H1 (cell line): ENCODE results near the gene SCAMP5. TPM values are rescaled to one million over a fixed set of nuclear protein-coding genes. Genes with fewer than 3 reads are reported as not detected.

Source experiments
- E2F6 ChIP-seq: IDR thresholded peaks from 2 replicates; pipeline ENCODE4 v1.6.1; 2012; ENCODE audit warnings: inconsistent platforms
- JUND ChIP-seq: IDR thresholded peaks from 2 replicates; pipeline ENCODE4 v1.6.1; 2011; ENCODE audit warnings: mild to moderate bottlenecking, improper control_type of control experiment, low read length
- MAFK ChIP-seq: IDR thresholded peaks from 2 replicates; pipeline ENCODE4 v1.6.1; 2012; ENCODE audit warnings: low read depth, mild to moderate bottlenecking, improper control_type of control experiment, low read length
- RBBP5 ChIP-seq: IDR thresholded peaks from 2 replicates; pipeline ENCODE4 v1.7.1; 2012; ENCODE audit warnings: low read depth, mild to moderate bottlenecking, inconsistent platforms, low read length, moderate library complexity, borderline replicate concordance
- RNF2 ChIP-seq: fragments of 200-900, 300-1000 bp; sonication (generic); IDR thresholded peaks from 2 replicates; pipeline ENCODE4 v1.7.1; 2016; ENCODE audit warnings: borderline replicate concordance, low read depth, mild to moderate bottlenecking, antibody characterized with exemption, low read length; ENCODE audit not compliant: poor library complexity, severe bottlenecking; ENCODE audit errors: missing control alignments
- polyA plus RNA-seq, 7 experiments: library from polyadenylated mRNA; depleted of rRNA in 3 of 7; stranded (reverse) in 5 of 7; unstranded in 2 of 7; fragments of >200 nt in 5 of 7; fragments of 200-250 nt in 2 of 7; gene quantifications; 1 replicate in 5 of 7; 2 replicates in 1 of 7; 4 replicates in 1 of 7; pipeline versions ENCODE4 v1.2.1 to v1.2.3, GENCODE V29; 2011 to 2013; ENCODE audit warnings: missing spikeins in 2 of 7, mixed read lengths in 2 of 7
- total RNA-seq: library from RNA; stranded (reverse); fragmentation: NEBNext Ultra II Directional; extraction: Animal tissue kit (Norgen Biotek cat#: 25700); gene quantifications from 2 replicates; pipeline ENCODE4 v1.2.1, GENCODE V29; 2021

The SCAMP5 gene
- total and polyA plus RNA-seq, 2 of the 8 experiments (the other 6 are each of a cell fraction or from before 2014, with no cell fraction given), result 55.4 to 94.7 TPM

- TF ChIP-seq JUND (no peak), RBBP5 (no peak), RNF2 (no peak), E2F6 (no peak), MAFK (no peak)
These were observed 42.3 kb downstream of the SCAMP5 start (continued) for GRCh38 chr15:75037685-75038084.
